Breast epithelium (tissue), 4 donors: ENCODE data around the gene ZBTB43. TPM values are rescaled to one million over a fixed set of nuclear protein-coding genes. Genes with fewer than 3 reads are reported as not detected.
A peak's percentile ranks its signal among the peaks of the same experiment; 100 is the strongest.

Experiments
- DNase-seq, 2 donors: peaks; one replicate each; pipeline ENCODE4 v3.0.0-alpha.2; 2019; ENCODE audit warnings: low spot score in 2 of 2
- H3K27ac ChIP-seq, 2 donors: fragments of 200-600 bp; sonication (generic) in 1 of 2; one replicate each; pipeline ENCODE4 v1.5.1; 2016 to 2019; ENCODE audit warnings: mild to moderate bottlenecking in 1 of 2
- H3K27me3 ChIP-seq, 2 donors: fragments of 200-600 bp; sonication (generic) in 1 of 2; one replicate each; pipeline versions ENCODE4 v1.5.1 to v1.6.0; 2017 to 2019; ENCODE audit warnings: control low read depth in 1 of 2, mild to moderate bottlenecking in 1 of 2
- H3K36me3 ChIP-seq: fragments of 200-600 bp; one replicate; pipeline ENCODE4 v1.5.1; 2019
- H3K4me1 ChIP-seq, 2 donors: fragments of 200-600 bp; sonication (generic); one replicate each; pipeline ENCODE4 v1.5.1; 2016 to 2019; ENCODE audit warnings: control low read depth in 1 of 2
- H3K4me3 ChIP-seq, 3 donors: fragments of 200-600 bp; sonication (generic); 1 replicate in 2 of 3; 2 replicates in 1 of 3; pipeline ENCODE4 v1.5.1; 2016 to 2019; ENCODE audit warnings: mild to moderate bottlenecking in 3 of 3, moderate library complexity in 2 of 3
- H3K9me3 ChIP-seq, 2 donors: fragments of 200-600 bp; sonication (generic) in 1 of 2; one replicate each; pipeline ENCODE4 v1.5.1; 2016 to 2019; ENCODE audit warnings: control low read depth in 1 of 2
- POLR2A ChIP-seq: fragments of 450-650 bp; IDR thresholded peaks from one replicate; pipeline ENCODE4 v1.6.1; 2016; ENCODE audit warnings: antibody characterized with exemption, mild to moderate bottlenecking, moderate library complexity
- POLR2AphosphoS5 ChIP-seq, 3 donors: sonication (generic); formaldehyde crosslinking; IDR thresholded peaks; one replicate each; pipeline ENCODE4 v1.6.1; 2017; ENCODE audit warnings: antibody characterized with exemption in 3 of 3
- intact Hi-C: fragments of 100-400 bp; cut with DNase I; formaldehyde crosslinking; loops from one replicate; pipeline ENCODE4 v1.15.1; 2023; ENCODE audit warnings: low total_unique reads
- total RNA-seq, 3 donors: library from RNA; depleted of rRNA; stranded (reverse); fragments of >200 nt; gene quantifications; one replicate each; pipeline ENCODE4 v1.1.0, GENCODE V29; 2016
- TF ChIP-seq, protein P1 (sequence below), 3 donors: fragments of 450-650 bp; IDR thresholded peaks; one replicate each; pipeline ENCODE4 v1.5.1; 2016 to 2017; ENCODE audit warnings: antibody characterized with exemption in 3 of 3, mild to moderate bottlenecking in 3 of 3, moderate library complexity in 3 of 3

The ZBTB43 gene
- total RNA-seq, 3 donors from 2014 or later, result 10.9 to 20.6 (median 13.1) TPM

DNA sequence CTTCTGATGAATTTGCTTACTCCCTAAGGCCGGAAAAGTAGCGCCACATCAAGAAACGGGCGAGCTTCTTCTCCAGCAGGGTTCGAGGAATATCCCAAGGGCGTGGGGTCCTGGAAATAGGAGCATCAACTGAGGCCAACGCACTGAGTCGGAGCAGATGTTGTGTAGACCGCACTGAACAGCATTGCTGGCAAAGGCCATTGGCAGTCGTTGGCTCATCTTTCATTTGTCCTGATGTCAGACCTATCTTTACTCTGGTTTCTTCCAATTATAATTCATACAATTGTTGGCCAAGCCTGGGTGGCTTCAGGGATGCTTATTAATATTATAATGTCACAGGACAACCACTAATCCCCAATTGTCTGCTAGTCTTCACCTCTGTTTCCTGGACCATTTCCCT, 82.1 kb downstream of the ZBTB43 start:
- Histone ChIP-seq H3K27ac (no peak overlapping the region), H3K9me3 (no peaks in the 10 kb centered on the region), H3K4me3 (no peak overlapping the region), H3K36me3 (no peaks in the 10 kb centered on the region), H3K27me3 (no peaks in the 10 kb centered on the region), H3K4me1 (no peaks in the 10 kb centered on the region)
- DNase-seq, result peak in 1 of 2 donors; percentile 40
- TF ChIP-seq, protein P1, sequence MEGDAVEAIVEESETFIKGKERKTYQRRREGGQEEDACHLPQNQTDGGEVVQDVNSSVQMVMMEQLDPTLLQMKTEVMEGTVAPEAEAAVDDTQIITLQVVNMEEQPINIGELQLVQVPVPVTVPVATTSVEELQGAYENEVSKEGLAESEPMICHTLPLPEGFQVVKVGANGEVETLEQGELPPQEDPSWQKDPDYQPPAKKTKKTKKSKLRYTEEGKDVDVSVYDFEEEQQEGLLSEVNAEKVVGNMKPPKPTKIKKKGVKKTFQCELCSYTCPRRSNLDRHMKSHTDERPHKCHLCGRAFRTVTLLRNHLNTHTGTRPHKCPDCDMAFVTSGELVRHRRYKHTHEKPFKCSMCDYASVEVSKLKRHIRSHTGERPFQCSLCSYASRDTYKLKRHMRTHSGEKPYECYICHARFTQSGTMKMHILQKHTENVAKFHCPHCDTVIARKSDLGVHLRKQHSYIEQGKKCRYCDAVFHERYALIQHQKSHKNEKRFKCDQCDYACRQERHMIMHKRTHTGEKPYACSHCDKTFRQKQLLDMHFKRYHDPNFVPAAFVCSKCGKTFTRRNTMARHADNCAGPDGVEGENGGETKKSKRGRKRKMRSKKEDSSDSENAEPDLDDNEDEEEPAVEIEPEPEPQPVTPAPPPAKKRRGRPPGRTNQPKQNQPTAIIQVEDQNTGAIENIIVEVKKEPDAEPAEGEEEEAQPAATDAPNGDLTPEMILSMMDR (IDR thresholded peaks at IDR 0.05), result no peak
- no peak for TF ChIP-seq POLR2AphosphoS5 (IDR thresholded peaks at IDR 0.05)
- no peak for TF ChIP-seq POLR2A
- intact Hi-C loops, result no loop called here

Other genes with a start within 250 kb of the ZBTB43 start
- 10 to 100 TPM in 1 of 3 donors, 1 to 10 TPM in 1, under 1 TPM in 1; 0.16 to 20.3 (median 9.2) TPM for gene LMX1B, start 191.1 kb upstream of the ZBTB43 start, total RNA-seq
- 10 to 100 TPM in 2 of 3 donors, 1 to 10 TPM in 1; 9.2 to 13.9 (median 12.2) TPM for gene ZBTB34, start 55.6 kb downstream of the ZBTB43 start, total RNA-seq
- 10 to 100 TPM in 2 of 3 donors, 1 to 10 TPM in 1; 5.8 to 30.7 (median 15.1) TPM for gene RALGPS1, start 109.7 kb downstream of the ZBTB43 start, total RNA-seq